ENCODE data around the gene G6PC3.

G6PC3 gene

GRCh38 chr17:44061446-44061845, 9.1 kb upstream of the G6PC3 start:
- no peak for DNase-seq

GRCh38 chr17:44062871-44063270, 7.7 kb upstream of the G6PC3 start:
- no peak for DNase-seq

- DNase-seq: no peak
These were observed 6.6 kb upstream of the G6PC3 start for GRCh38 chr17:44063704-44064639.

DNA sequence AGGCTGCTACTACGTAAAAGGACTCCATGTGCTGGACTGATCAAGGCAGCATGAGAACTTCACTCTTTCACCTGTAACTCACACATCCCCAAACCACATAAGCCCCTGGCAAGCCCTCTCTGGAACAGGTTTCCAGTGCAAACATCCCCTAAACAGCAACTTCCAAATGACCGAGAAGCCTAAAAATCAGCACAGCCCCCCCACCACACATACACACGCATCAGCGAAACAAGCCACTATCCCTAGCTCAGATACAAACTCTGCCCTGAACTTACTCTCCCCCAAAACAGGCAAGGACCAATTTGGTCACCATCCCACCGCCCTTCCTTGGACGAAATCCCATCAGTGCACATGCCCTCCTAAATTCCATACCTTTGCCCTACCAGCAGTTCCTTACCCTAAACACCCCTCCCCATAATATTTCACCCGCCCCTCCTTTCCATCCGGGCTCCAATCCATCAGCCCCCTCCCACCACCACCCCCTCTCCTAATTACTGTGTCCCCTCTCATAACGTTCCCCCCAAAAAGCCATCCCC, 4.8 kb upstream of the G6PC3 start:
- DNase-seq: no peak

DNA sequence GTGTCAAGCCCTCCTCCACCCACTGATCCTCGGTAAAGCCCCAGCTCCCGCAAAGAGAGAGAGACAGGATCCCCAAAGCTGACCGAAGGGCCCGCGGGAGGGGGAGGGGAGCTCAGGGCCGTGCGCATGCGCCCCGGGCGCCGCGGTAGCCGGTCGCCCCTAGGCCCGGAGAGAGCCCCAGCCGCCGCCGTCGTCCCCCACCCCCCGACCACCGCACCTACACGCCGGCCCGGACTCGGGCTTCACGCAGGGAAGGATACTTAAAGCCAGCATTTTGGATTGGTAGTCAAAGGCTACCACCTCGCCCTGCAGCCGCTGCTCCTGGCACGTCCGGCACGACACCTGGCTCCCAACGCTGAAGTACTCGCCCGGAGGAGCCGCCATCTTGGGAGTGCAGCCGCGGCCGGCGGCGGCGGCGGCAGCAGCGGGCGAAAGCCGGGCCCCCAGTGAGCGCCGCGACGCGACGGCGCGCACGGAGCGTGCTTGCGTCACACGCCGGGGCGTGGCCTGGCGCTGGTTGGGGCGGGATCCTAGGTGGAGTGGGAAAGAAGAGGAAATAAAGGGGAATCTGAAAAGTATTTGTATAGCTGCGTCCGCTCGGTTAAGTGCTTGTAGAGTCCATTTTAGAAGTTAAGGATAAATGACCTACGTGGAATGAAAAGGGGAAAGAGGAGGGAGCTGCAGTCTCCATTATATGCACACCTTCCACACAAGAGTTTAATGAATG, 4.2 kb upstream of the G6PC3 start, which contains the start of gene LSM12:
Gene LSM12, minus strand, starts transcription at position 468 of the 727 bp plus-strand sequence. Its CDS starts 84 bp downstream, at position 384.
- peak; percentile 91 to 93 for DNase-seq

GRCh38 chr17:44067545-44067940, 3.0 kb upstream of the G6PC3 start:
- DNase-seq: no peak

- no peak for DNase-seq
These were observed 521 bp upstream of the G6PC3 start for GRCh38 chr17:44069974-44070454.

GRCh38 chr17:44071198-44071520, 624 bp downstream of the G6PC3 start:
- DNase-seq: no peak

GRCh38 chr17:44071772-44072171, 1.2 kb downstream of the G6PC3 start:
- no peak for DNase-seq

GRCh38 chr17:44074231-44074910, 3.8 kb downstream of the G6PC3 start:
- no peak for DNase-seq

- DNase-seq: no peak
These were observed 4.4 kb downstream of the G6PC3 start for GRCh38 chr17:44074911-44075285.

- no peak for DNase-seq
These were observed 5.2 kb downstream of the G6PC3 start for GRCh38 chr17:44075598-44076293.

- no peak for DNase-seq
These were observed 6.4 kb downstream of the G6PC3 start for GRCh38 chr17:44076716-44077594.

DNA sequence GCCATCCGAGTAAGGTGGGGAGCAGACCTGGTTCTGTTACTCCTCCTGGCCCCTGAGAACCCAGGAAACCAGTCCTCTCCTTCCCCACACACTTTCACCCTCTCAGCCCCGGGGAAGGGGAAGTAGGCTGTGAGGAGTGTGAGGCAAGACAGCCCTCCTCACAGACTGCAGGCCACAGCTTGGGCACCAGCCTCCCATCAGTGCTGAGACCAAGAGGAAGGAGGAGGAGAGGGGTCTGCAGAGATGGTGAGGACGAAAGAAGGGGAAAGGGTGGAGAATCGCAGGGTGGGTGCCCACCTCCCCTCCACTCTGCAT, 7.0 kb downstream of the G6PC3 start:
- no peak for DNase-seq

DNA sequence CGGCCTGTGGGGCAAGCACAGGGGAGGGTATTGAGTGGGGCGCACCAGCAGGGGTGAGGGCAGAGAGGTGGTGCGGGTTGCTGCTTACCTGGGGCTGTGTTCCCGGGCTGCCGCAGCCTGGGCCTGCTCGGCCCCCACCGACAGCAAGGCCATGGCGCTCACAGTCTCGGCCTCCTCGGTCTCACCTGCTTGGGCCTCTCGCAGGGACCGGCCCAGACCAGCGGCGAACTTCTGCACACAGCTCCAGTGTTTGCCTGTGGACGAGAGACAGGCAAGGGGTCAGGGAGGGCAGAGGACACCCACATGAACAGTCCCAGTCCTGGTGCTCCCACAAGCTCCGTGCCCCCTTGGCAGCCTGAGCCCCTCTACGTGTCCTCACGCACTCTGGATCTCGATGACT, 7.9 kb downstream of the G6PC3 start:
- no peak for DNase-seq

DNA sequence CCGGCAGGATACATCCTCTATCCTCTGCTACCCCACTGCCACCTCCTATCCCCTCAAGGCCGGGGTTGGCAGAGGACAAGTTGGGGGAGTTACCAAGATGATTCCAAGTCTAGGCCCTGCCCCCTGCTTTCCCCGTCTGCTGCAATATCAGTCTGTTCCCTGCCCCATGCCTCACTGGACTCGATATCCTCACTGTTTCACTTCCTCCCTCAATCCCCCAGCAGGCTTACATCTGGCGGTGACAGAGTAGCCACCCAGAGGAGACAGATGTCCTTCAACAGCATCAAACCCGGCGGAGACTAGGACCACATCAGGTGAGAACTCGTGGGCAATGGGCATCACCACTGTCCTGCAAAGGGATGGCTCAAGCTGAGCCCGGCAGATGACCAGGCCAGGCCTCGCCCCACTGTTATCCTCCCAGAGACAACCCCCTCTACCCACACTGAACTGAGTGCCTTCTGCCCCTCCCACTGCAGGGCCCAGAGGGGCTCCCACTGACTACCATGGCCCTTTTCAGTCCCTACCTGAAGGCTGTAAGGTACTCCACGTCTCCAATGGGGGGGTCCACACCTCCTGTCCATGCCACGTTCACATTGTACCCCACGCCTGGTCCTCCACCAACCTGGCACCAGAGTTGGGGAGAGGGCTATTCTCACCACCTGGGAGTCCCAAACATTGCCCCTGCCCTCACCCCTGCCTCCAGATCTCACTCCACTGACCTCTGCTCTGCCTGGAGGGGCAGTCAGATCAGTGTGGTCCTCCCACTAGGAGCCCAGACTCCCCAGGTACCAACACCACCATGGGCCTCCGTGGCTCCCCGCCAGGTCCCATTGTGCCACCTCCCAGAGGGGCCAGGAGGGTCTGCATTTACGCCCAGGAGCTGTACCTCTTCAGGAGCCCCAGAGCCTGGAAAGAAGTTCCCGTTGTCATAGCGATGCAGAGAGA, 9.6 kb downstream of the G6PC3 start:
- no peak for DNase-seq

- no peak for DNase-seq
These were observed 11.1 kb downstream of the G6PC3 start for GRCh38 chr17:44081681-44082080.

GRCh38 chr17:44082256-44082927, 11.9 kb downstream of the G6PC3 start:
- DNase-seq: no peak

DNA sequence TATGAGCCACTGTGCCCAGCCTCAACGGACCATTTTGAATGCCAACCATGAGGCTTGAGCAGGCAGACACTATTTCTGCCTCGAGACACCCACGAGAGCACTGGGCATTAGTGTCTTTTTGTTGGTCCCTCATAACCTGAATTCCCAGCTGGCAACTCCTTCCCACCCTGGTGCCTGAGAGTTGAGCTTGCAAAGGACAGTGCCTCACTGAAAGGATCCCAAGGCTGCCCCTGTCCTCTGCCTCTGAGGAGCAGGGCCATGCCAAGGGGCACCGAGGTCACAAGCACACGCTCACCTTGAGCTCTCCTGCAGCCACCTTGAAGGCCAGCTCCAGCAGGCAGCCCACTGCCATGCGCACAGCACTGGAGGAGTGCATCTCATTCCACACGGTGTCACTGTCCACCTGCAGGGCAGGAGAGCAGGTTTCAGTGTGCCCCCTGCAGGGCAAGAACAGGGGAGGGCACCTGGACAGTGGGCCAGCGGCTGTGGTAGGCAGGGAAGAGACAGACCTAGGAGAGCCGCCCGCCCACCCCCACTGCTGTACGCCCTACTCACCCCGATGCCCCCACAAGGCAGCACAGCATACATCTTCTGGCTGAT, 12.8 kb downstream of the G6PC3 start:
- peak; percentile 68 to 82 for DNase-seq

Data from SHP77 (cell line).